GM19372 (cell line): ENCODE results near the gene MTMR2.

Experiments used
- ATAC-seq: cut with Tn5 transposase; IDR thresholded peaks from one replicate; pipeline ENCODE4 v1.9.1; 2021; ENCODE audit warnings: mild to moderate bottlenecking, low read depth, moderate library complexity; ENCODE audit not compliant: unreplicated experiment

MTMR2 gene

DNA sequence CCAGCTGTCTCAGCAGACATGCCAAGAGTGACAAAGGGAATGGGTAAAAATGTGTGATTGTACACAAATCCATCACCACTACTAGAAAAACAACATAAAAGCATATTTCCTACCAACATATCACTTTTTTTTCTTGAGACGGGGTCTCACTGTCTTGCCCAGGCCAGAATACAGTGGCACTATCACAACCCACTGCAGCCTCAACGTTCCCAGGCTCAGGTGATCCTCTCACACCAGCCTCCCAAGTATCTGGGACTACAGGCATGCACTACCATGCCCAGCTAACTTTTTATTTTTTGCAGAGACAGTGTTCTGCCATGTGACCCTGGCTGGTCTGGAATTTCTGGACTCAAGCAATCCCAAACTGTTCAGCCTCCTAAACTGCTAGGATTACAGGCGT is 5.2 kb downstream of the MTMR2 start:
- ATAC-seq = no peak

DNA sequence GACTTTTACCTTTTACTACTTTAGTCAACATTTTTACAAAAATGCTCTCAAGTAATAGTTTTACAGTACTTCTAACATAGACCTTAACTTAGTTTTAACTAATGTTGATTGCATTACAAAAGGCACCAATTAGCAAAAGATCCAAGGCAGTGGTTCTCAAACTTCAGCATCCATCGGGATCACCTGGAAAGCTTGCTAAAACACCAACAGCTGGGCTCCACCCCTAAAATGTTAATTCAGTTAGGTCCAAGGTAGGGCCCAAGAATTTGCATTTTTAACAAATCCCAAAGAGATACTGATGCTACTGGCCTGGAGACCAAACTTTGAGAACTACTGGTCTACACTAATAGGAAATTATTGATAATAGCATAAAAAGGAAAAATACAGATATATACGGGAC is 5.9 kb downstream of the MTMR2 start:
- ATAC-seq = no peak

- ATAC-seq = no peak
These were observed 6.5 kb downstream of the MTMR2 start for GRCh38 chr11:95917193-95918036.

DNA sequence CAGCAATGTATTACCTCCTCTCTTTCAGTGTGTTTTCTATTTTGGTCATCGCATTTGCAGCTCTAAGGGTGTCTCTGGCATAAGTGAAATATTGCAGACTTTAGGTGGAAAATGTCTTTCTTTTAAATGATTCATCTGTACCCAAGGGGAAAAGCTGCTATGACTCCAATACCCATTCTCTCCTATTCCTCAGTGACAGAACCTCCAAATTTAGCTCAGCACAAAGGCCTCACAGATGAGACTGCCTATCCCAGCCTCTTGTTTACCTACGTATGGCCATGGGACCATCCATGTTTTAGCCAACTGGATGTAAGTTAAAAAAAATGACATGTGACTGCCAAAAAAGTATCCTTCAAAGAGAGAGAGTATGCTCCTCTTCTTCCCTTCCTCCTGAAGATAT is 7.9 kb downstream of the MTMR2 start:
- ATAC-seq = no peak

DNA sequence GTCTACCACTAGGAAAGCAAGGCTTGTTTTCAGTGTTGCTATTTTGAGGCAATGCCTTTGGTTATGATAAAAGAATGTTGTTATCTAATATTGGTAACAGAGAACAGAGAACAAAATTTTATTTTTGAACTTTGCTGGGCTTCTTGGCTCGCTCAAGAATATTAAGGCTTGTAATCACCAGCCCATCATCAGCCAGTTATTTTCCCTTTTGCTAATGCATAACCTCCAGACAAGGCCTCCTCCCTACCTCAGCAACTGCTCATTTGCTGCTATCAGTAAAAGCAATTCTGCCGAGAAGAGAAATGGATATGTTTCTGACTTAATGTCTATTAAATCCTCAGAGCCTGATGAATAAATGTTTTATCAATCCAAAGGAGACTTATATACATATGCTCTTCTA is 8.9 kb downstream of the MTMR2 start:
- no peak for ATAC-seq

DNA sequence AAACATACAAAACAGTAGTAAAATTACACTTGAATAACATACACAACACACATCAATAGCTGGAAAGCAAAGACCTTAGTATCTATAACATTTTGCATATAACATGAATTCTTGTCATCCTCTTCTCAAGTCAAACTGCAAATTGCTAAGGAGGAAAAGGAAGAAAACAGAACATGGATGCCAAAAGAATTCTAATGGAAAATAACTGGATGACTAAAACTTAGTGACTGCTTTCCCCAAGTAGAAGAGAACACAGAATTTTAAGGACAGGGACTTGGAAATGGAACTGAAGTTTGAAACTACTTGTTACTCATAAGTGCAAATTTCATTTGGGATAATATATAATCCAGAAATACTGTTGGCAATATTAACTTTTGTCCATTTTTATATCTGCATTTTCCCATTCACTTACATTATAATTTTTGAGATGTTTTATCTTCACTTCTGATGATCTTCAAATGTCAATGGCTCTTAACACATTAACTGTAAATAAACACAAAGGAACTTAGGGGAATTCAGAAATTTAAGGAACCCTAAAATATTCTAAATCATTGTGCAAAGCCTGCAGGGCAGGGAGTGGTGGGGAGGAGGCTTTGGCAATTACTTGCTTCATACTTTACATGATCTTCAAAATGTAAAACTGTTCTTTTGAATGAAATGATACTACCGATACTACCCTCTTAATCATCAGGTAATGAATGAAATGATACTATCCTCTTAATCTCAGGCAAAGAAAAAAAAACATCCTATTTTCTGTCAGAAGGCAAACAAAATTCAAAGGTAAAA is 9.9 kb downstream of the MTMR2 start:
- ATAC-seq = no peak

DNA sequence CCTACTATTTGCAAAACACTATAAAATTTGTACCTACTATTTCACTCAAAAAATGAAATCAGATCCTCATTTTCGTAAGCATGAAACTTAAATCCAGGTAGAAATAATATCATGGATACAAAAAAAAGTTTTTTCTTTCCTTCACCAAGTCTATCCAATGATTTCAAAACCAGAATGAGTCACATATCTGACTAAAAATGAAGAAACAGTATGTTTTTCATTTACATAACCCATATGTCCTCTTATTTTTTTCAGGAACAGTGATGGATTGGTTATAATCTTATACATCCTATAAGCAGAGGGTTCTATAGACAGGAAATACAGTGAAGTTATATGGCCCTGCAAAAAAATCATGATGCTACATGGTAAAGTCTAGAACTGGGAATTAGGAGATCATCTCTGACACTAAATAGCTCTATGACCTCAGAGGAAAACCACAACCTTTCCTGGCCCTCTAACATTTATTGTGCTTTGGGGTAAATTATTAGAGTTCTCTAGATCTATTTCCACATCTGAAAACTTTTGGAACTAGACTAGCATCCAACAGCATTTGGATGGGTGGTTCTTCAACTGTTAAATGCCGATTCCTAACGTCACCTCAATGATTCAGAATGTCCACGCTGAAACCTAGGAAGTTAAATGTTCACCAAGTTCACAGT is 10.9 kb downstream of the MTMR2 start:
- no peak for ATAC-seq

DNA sequence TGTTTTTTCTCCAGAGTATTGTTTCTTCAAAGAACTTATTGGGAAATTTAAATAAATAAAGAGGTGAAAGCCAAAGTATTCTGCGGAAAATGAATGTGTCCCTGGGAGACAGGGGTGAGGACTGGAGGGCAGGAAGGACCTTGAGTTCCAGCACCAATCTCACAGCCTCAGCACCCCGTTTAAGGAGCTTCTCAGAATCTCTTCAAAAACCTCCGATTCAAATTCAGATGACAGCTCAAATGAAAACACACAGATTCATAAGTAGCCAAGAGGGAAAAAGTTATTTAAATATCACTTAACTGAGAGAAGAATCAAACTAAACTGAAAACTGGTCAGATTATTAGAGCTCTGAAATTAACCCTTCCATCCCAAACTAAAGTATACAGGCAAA is 12.5 kb downstream of the MTMR2 start:
- no peak for ATAC-seq

DNA sequence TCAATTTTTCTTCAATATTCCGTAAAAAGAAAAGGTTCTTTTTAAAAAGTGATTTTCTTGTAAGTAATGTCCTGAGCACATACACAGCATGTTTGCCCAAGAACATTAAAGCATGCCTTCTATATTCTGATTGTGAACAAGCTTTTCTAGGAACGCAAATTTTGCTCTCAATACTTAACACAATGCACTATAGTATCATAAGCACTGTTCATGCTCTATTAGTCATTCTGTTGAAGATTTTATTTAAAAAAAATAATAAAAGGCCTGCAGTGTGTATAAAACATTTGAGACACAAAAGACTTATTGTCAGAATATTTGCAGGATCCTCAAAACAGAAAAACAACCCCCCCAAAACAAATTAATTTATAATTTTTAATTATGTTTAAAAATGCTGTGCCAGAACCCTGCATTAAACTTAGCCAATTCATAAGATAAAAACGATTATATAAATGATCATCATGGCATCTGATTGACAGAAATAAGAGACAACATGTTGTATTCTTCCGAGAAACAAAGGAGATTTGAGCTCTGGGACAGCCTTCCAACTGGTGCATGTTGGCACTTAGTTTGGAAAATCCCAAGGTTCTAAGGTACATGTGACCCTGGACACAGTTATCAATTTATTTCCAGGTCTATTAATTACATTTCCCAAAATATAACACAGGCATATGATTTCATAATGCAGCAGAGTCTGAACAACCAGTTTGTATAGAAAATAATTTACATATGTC is 13.1 kb downstream of the MTMR2 start:
- ATAC-seq = no peak

DNA sequence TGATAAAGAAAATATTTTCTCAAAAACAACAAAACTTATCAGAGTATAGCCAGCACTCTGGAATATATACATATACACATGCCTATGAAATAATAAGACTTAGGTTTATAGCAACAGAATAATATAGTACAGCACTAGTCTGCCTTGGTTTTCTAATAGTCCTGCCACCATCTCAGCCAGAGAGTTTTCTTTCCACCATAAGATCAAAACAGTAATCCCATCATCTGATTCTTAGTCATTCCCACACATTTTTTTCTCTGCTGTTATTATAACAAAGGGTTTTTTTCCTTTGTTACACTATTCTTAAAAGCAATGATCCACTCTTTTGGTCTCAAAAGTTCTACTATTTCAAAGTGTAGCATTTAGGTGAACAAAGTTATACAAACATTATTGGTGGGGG is 15.1 kb downstream of the MTMR2 start:
- ATAC-seq = no peak

DNA sequence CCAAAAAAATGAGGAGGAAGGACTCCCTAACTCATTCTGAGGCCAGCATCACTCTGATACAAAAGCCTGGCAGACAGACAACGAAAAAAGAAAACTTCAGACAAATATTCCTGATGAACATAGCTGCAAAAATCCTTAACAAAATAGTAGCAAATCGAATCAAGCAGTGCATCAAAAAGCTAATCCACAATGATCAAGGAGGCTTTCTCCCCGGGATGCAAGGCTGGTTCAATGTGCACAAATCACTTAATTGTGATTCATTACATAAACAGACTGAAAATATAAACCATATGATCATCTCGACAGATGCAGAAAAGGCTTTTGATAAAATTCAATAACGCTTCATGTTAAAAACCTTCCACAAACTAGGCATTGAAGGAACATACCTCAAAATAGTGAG is 16.4 kb downstream of the MTMR2 start:
- ATAC-seq = no peak

GRCh38 chr11:95904009-95904650 is 19.8 kb downstream of the MTMR2 start:
- no peak for ATAC-seq

GRCh38 chr11:95898782-95899181 is 25.1 kb downstream of the MTMR2 start:
- no peak for ATAC-seq

GRCh38 chr11:95897731-95898130 is 26.2 kb downstream of the MTMR2 start:
- ATAC-seq = no peak

DNA sequence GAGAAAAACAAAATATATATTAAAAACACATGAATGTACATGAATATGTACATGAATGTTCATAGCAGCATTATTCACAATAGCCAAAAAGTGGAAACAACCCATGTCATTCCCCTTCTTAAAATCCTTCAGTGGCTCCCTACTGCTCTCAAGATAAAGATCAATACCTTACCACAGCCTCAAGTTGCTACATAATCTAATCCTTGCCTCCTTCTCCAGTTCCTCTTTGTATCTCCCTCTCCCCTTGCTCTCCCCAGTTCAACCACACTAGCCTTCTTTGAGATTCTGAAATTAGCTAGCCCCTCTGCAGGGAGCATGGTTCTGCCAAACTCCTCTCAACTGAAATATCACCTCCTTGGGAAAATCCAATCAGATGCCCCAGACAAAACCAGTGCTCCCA is 28.1 kb downstream of the MTMR2 start:
- no peak for ATAC-seq

- no peak for ATAC-seq
These were observed 30.9 kb downstream of the MTMR2 start for GRCh38 chr11:95892892-95893570.

DNA sequence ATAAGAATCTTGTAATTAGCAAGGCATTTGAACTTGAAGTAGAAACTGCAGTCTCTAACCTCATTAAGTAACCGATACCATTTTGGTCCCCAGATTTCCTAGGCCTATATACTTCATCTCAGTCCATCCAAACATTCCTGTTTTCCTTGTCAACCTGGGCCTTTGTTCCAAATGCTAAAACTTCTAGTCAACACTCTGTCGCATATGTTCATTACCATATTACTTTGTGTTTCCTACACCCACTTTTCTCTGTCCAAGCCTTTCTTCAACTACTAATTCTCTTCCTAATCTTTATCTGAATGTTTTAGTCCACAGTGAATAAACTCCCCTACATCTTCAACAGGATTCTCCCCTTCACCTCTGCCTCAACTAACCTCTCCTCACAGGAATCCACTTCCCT is 31.4 kb downstream of the MTMR2 start:
- ATAC-seq = no peak

- peak; percentile 85 for ATAC-seq
These were observed 32.3 kb downstream of the MTMR2 start for GRCh38 chr11:95891423-95892170.

DNA sequence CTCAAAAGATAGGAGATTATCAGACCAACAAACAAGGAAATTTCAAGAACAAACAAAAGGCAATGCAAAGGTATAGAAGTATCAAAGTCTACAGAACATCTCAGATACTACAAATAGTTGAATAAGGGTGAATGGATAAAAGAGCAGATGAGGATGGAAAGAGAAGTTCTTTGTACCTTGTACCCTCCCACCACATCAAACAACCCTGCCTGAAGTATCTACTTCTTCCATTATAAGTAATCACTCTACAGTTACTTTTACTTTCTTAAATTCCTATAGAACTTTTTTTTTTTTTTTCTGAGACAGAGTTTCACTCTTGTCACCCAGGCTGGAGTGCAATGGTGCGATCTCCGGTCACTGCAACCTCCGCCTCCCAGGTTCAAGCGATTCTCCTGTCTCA is 35.1 kb downstream of the MTMR2 start:
- no peak for ATAC-seq
